ENCODE results near the gene SORCS2.

Gene SORCS2

DNA sequence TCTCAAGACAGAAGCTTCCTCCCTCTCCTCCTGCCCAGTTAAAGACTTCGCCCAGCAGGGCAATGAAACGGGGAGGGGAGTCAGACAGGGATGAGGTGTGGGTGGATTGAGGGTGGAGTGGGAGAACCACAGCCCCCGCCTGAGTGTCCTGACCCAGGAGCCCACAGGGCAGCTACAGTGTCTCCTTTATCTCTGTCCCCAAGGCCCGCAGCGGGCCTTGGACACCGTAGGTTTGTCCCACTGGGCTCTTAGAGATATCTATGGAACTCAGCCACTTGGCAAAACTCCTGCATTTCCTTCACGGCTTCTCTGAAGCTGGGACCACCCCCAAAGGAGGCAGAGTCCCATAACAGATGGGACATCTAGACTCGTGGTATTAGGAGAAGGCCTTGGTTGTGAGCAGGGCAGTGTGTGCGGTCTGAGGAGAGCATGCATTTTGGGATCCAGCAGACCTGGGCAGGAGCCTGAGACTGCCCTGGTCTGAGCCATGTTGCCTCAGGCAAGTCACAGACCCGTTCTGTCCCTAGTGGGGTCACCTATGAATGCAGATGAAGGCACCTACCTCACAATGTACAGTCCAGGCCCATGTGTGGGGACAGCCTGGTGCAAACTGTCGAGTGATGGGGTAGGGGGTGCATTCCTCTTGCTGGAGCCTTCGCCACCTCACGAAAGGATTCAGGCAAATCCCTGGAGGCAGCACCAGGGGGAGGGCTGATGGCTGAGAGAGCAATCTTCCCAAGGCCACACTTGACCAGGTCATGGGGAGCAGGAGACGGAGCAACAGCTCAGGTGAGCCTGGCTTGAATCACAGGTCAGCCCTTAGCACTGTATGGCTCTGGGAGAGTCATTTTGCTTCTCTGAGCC lies 468.1 kb downstream of the SORCS2 start:
- no peak for DNase-seq

DNA sequence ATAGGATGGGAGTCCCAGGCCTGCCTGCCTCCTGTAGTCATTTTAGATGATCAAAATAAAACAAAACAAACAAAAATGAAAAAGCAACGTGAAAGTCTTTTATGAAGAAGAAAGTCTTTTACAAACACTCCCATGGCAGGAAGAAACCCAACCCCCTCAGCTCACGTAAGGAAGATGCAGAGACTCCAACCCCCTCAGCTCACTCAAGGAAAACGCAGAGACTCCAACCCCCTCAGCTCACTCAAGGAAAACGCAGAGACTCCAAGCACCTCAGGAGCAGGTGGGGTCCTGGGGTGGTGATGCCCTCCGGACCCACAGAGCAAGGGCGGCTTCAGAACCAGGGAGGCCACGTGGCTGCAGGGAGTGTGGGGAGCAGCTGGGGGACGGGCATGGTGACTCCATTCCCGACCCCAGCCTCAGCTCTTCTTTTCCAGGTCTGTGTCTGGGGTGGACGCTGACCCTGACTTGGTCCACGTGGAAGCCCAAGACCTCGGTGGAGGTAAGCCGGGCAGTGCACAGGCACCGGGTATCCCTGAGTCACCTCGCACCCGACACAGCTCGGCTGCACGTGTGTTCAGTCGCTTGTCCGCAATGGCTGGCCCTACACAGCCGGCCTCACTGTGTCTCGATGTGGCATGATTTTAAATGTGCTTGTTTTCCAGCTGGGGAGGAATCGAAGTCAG lies 468.9 kb downstream of the SORCS2 start:
- no peak for DNase-seq

DNA sequence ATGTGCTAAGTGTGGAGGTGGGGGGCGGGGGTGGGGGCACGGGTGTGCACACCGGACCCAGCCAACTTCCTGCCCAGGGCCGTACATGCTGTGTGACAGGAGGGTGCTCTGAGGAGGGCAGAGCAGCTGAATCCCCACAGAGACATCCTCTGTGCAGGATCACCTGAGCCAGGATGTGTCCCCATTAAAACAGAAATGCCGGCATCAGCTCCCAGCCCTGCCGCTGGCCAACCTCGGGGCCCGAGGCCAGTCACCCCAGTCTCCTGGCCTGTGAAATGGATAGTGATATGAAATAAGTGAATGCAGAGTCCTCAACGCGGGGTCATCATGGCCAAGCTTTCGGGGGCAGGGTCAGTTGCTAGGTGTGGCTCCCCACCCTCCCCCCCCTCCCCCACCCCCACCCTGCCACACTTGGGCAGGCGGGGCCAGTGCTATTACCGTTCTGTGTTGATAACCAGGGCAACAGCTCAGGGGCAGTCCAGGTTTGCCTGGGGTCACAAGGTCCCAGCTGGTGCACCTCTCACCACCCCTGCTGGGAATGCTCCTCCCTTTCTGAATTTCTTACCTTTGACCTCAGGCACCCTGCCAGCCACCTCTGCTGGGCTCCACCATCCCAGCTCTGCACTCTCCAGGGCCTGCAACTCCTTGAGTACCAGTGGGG lies 469.6 kb downstream of the SORCS2 start:
- DNase-seq = no peak

DNA sequence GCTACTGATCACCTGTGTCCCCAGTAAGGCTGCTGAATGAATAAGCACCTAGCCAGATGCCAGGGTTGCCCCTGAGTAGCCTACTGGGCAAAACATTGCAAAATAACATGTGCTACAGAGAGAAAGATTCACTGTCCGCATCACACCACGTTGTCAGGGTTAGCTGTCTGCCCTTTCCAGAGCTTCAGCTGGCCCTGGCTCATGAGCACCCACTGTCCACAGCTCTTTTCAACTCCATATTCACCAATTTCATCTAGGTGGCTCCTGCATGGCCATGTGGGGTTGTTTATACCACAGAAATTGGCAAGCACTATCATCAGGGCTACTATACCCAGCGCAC lies 470.1 kb downstream of the SORCS2 start:
- no peak for DNase-seq

DNA sequence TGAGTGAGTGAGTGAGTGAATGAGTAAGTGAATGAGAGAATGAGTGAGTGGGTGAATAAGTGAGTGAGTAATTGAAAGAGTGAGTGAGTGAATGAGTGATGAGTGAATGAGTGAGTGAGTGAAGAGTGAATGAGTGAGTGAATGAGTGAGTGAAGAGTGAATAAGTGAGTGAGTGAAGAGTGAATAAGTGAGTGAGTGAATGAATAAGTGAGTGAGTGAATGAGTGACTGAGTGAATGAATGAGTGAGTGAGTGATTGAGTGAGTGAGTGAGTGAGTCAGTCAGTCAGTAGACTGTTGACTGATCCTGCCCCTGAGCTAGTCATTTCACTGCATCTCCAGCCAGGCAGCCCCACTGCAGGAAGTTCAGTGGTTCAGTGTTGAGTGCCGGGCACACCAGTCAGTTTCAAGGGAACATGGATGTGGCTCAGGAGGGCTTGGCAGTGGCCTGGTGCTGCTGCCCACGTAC lies 470.8 kb downstream of the SORCS2 start:
- DNase-seq = no peak

DNA sequence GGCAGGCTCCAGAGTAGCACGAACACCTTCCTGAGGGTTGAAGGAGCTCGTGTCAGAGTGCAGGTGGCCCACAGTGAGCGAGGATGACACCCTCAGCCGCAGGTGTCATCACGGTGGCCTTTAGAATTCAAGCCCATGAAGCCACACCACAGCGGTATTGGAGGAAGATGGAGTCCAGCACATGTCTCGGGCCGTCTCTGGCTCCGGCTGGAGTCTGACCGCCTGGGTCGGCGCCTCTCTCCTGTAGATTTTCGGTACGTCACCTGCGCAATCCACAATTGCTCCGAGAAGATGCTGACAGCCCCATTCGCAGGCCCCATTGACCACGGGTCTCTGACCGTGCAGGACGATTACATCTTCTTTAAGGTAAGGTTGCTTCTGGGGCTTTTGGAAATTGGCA lies 471.8 kb downstream of the SORCS2 start:
- no peak for DNase-seq

DNA sequence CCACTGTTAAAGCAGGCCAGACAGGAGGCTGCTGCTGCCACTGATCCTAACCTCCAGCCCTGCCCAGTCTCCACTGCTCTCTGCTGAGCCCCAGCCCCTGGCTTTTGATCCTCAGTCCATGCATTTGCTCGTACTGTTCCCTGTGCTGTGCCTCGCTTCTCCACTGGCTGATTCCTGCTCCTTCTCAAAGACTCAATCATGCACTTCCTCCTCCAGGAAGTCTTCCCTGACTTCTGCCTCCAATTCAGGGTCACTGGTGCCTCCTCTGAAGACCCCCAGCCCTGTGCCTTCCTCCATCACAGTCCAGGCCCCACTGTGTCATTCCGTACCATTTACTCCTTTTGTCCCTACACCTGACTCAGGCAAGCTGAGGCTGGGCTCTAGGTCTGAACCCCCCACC lies 473.0 kb downstream of the SORCS2 start:
- DNase-seq = no peak

DNA sequence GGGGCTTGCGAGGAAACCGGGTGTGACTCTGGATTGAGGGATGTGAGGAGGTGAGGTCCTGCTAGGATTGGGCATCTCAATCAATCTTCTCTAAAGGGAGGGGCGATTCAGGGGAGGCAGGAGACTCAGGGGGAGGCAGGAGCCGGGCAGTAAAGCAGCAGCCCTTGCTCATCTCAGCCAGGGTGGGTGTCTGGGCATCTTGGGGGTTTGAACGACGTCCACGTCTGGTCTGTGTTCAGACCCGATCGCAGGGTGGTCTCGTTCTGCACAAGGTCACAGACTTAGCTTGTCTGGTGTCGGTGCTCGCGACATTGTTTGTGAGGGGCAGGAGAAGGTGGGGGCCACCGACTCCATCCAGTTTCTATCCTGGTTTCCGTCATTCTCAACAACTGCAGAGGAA lies 473.7 kb downstream of the SORCS2 start:
- no peak for DNase-seq

DNA sequence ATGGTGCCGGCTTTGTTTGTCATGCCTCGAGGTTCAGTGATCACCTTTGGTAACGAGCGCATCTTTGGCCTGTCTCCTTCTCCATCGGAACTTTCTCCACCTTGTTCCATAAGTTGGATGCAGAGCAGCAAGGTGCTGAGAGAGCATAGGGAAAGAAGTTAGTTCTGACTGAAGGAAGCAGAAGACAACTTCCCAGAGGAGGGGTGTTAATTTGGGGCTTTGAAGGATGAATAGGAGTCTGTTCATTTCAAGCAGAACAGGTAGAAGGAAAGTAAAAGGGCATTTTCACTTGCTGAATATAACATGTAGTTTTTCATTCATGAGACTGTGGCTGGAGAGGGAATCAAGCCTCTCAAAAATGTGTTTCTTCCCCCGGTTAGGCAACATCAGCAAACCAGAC lies 474.4 kb downstream of the SORCS2 start:
- DNase-seq = no peak

DNA sequence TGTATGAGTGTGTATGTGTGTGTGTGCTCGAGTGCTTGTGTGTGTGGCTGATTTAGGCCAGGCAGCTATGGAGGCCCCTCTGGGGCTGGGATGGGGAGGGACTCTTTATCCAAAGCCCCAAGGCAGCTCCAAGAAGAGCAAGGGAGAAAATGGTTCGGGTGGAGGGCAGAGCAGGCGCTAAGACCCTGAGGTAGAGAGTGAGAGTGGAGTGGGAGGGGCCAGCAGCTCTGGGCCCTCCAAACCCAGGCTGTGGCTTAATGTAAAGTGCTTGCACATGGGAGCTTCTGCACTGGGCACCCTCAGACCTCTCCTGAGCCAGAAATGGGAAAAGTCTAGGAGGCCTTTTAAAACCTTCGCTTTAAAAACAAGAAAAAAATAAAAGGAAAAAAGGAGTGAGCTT lies 475.9 kb downstream of the SORCS2 start:
- DNase-seq = no peak

DNA sequence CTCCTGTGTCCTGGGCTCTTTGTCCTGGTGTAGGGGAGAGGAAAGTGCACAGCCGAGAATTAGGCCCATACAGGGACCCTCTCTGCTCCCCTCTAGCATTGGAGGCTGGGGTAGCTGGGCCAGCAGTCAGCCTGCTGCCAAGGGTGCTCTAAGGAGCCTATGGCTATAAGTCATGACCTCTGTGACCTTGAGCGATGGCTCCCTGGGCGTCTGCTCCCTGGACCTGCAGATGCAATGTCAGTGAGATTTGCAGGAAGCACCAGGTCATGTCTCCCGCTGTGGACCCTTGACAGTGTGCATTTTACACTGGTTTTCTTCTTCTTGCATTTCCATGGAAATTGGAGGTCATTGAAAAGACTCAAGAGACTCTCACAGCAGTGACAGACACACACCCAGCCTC lies 476.5 kb downstream of the SORCS2 start:
- DNase-seq = no peak

DNA sequence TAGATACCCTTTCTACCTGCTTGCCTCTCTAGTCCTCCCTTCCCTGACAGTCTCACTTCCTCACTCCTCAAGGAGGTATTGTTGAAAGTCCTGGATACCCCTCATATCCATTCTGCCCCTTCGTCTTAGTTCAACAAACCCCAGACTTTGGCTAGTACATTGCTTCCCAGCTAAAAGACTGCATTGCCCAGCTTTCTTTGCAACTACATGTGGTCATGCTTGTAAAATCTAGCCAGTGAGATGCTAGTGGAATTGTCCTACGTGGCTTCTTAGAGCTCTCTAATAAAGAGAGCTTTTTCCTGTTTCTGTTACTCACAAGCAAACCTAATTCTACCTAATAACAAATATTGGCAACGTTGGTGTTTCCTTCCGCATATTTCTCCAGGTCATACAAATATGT lies 480.3 kb downstream of the SORCS2 start:
- no peak for DNase-seq

DNA sequence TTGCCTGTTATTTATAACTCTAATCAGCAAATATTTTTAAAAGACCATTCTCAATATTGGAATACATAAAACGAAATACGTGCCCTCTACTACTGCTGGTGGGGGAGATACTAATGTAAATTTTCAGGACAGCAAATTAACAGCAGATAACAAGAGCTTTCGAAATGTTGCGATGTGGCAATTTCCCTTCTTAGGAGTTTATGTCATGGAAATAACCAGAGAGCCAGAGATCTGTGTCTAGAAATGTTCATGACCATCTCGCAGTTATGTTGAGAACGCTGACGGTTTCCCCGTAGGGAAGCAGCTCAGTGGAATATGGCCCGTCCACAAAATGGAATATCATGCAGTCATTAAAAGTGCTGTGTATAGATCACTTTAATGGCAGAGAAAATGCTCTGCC lies 480.8 kb downstream of the SORCS2 start:
- no peak for DNase-seq

DNA sequence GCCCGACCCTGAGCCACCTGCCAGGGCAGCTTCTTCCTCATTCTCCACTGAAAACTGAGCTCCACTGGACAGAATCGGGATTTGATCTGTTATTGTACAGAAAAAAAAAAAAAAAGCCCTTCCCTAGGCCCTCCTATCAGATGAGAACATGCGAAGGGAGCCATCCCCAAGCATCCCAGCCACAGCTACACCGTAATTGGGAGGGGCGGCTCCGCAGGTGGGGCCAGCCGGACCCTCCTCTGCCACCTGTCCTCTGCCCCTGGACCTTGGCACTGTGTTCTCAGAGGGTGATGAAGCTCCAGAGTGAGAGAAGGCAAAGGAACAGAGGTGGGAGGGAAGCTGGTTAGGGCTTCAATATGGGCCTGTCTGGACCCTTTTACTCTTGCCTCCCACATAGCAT lies 482.4 kb downstream of the SORCS2 start:
- no peak for DNase-seq

DNA sequence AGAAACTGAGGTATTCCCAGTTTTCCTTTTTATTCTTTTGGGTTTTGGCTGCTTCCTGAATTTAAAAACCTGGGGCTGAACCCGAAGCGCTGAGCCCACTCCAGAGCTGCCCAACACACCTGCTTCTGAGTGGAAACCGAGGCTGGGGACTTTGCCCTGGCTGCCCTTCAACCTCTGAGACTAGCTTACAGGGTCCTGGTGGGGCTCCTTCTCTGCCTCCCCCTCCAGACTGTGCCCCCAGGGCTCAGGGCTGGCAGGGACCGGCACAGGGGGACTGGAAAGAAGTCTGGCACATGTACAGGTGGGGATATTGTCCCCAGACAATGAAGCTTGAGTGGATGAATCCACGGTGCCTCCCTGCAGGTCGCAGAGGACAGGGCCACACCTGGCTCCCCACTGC lies 482.8 kb downstream of the SORCS2 start:
- no peak for DNase-seq

DNA sequence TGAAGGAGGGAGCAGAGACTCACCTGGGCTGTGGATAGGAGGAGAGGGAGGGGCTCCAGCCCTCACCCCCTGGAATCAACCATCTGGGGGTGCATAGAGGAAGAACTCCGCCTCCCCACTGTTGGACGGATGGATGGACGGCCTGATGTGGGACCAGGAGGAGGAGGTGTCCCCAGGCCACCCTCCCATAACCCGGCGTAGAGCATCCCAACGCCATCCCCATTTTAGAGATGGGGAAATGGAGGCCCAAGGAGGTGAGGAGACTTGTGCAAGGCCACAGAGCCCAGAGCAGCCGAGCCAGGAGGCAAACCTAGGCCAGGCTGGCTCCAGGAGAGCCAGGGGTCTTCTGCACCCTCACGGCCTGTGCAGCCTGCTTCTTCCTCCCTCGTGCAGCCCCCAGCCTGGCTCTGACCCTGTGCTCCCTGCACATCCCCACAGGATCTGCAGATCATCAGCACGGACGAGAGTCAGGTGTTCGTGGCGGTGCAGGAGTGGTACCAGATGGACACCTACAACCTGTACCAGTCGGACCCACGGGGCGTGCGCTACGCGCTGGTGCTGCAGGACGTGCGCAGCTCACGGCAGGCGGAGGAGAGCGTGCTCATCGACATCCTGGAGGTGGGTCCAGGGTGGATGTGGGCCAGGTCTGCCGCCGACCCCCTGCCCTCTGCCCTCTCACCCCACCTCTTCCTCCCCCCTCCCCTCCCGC lies 483.4 kb downstream of the SORCS2 start:
- DNase-seq = no peak

DNA sequence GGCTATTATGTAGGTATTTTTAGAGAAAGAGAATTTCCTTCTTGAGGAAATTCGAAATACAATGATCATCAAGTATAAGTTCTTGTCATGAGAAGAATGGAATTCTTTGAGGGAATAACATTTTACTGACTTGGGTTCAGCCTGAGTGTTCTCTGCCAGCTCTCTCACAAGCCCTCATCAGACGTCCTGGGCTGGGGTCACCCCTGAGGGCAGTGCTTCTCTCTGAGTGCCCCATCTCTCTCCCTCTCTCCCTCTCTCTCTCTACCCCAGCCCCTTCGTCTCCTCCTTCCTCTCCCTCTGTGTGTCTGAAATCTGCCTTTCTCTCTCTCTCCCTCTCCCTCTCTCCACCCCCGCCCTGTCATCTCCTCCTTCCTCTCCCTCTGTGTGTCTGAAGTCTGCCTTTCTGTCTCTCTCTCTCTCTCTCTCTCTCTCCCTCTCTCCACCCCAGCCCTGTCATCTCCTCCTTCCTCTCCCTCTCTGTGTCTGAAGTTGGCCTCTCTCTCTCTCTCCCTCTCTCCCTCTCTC lies 484.1 kb downstream of the SORCS2 start:
- no peak for DNase-seq

DNA sequence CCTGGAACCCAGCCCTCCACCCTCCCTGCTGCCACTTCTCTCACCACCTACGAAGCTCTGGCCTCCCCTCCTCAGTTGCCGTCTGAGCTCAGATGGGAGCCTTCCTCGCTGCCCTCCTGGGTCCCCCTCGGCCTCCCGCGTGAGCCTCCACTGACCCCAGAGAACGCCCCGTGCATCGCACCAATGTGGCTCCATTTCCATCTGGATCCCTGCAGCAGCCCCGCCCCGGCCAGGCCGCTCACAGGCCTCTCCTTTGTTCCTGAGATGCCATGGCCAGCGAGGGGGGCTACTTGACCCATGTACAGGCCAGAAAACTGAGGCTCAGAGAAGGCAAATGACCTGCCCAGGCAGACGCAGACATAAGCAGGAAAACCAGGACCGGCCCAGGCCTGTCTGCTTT lies 484.7 kb downstream of the SORCS2 start:
- no peak for DNase-seq

DNA sequence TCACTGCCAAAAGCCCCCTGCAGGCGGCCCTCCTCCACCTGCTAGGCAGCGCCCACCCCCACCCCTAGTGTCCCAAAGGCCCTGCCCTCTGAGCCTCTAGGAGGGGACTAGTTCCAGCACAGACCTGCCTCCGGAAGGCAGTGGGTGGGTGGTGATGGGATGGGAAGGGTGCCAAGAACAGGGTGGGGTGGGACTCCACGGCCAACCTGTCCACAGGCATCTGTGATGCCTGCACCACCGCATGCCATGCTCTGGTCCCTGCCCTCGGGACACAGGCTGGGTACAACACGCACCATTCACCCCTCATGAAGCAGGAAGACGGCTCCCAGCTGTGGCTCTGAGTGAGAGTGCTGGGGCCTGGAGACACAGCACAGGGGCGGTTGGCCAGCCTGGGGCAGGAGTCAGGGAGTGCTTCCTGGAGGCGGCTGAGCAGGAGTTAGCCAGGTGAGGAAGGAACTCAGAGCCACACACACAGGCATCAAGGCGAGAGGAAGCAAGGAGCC lies 485.5 kb downstream of the SORCS2 start:
- no peak for DNase-seq

DNA sequence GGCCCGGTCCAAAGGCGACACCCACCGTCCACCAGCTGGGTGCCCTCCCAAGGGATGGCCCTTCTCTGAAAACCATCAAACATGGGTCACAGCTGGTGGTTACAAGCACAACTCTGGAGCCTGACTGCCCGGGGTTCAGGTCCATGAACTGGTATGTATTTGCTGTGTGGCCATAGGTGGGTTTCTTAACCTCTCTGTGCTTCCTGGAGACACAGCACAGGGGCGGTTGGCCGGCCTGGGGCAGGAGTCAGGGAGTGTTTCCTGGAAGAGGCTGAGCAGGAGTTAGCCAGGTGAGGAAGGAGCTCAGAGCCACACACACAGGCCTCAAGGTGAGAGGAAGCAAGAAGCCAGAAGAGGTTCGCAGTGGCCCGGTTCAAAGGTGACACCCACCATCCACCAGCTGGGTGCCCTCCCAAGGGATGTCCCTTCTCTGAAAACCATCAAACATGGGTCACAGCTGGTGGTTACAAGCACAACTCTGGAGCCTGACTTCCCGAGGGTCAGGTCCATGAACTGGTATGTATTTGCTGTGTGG lies 486.0 kb downstream of the SORCS2 start:
- DNase-seq = no peak

DNA sequence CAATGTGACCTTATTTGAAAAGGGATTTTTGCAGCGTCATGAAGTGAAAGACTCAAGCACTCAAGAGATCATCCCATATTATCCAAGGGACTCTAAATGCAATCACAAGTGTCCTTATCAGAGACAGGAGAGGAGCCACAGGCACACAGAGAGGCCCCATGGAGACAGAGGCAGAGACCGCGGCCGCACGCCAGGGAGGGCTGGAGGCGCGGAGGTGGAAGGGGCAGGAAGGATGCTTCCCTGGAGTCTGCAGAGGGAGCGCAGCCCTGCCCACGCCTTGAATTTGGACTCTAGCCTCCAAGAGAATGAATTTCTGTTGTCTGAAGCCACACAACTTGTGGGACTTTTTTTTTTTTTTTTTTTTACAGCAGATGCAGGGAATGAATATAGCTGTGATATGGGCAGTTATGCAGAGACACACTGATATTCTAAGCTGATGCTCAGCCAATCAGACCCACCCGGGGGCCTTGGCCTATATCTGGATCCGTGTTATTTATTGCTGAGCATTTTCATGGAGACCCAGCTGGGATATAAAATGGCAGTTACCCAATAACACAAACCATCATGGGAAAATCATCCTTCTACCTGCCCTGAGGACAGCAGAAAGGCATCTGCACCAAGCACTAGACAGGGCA lies 487.2 kb downstream of the SORCS2 start:
- DNase-seq = no peak

DNA sequence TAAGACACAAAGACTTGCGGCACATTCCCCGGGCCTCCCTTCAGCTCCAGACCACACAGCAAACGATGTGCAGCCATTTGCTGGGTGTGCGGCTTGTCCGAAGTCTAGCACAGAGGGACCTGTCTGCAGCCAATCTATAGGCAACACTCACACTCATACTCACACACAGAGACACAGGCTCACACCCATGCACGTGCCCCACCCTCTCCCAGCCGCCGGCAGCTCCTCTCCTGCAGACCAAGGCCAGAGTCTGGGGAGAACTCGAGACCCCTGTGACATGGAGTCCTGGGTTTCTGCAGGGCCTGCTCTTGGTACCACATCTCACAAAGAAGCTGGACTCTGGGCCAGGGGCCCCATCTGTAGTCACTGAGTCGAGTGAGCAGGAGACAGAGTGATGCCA lies 487.8 kb downstream of the SORCS2 start:
- no peak for DNase-seq
